H9 (cell line): ENCODE results near the gene FBLN1. TPM values are rescaled to one million over a fixed set of nuclear protein-coding genes. Genes with fewer than 3 reads are reported as not detected.

ENCODE experiments used
- DNase-seq: peaks from one replicate; pipeline ENCODE4 v3.0.0-alpha.2; 2017
- H2AFZ ChIP-seq: one replicate; pipeline ENCODE4 v1.6.1; 2013; ENCODE audit warnings: mild to moderate bottlenecking, low read length, control low read depth, moderate library complexity
- H2AK5ac ChIP-seq: 2 replicates; pipeline ENCODE4 v1.6.1; 2013; ENCODE audit warnings: low read length, control low read depth, mixed read lengths; ENCODE audit not compliant: insufficient read length
- H2BK120ac ChIP-seq: one replicate; pipeline ENCODE4 v1.6.1; 2013; ENCODE audit warnings: low read depth, mild to moderate bottlenecking, low read length, control low read depth, inconsistent platforms; ENCODE audit not compliant: poor library complexity, severe bottlenecking
- H2BK12ac ChIP-seq: 2 replicates; pipeline ENCODE4 v1.6.1; 2013; ENCODE audit warnings: low read length, control low read depth, mixed read lengths, low read depth; ENCODE audit not compliant: insufficient read length
- H2BK15ac ChIP-seq: 2 replicates; pipeline ENCODE4 v1.6.1; 2013; ENCODE audit warnings: low read depth, low read length, control low read depth
- H2BK20ac ChIP-seq: one replicate; pipeline ENCODE4 v1.6.1; 2013; ENCODE audit warnings: low read depth, mild to moderate bottlenecking, low read length, control low read depth, inconsistent platforms; ENCODE audit not compliant: poor library complexity, severe bottlenecking
- H2BK5ac ChIP-seq: 2 replicates; pipeline ENCODE4 v1.6.1; 2013; ENCODE audit warnings: low read length, control low read depth, mixed read lengths; ENCODE audit not compliant: insufficient read length
- H3K14ac ChIP-seq: 2 replicates; pipeline ENCODE4 v1.6.1; 2013; ENCODE audit warnings: low read length, control low read depth; ENCODE audit not compliant: insufficient read depth
- H3K18ac ChIP-seq: 2 replicates; pipeline ENCODE4 v1.6.1; 2013; ENCODE audit warnings: low read depth, mild to moderate bottlenecking, mixed read lengths, low read length, control low read depth; ENCODE audit not compliant: insufficient read length
- H3K23ac ChIP-seq: 2 replicates; pipeline ENCODE4 v1.6.1; 2013; ENCODE audit warnings: low read length, control low read depth, mixed read lengths, low read depth; ENCODE audit not compliant: insufficient read length
- H3K23me2 ChIP-seq: 2 replicates; pipeline ENCODE4 v1.6.1; 2013; ENCODE audit warnings: low read depth, mild to moderate bottlenecking, mixed read lengths, low read length, control low read depth; ENCODE audit not compliant: insufficient read length, poor library complexity, severe bottlenecking
- H3K27ac ChIP-seq: 2 replicates; pipeline ENCODE4 v1.5.1; 2013; ENCODE audit warnings: low read length, control low read depth, mixed read lengths, low read depth; ENCODE audit not compliant: insufficient read length
- H3K27me3 ChIP-seq: 2 replicates; pipeline ENCODE4 v1.6.1; 2013; ENCODE audit warnings: low read length, control low read depth, inconsistent platforms; ENCODE audit not compliant: insufficient read depth
- H3K4ac ChIP-seq: 2 replicates; pipeline ENCODE4 v1.6.1; 2013; ENCODE audit warnings: low read depth, mild to moderate bottlenecking, control low read depth, inconsistent platforms, low read length, moderate library complexity
- H3K4me1 ChIP-seq: 2 replicates; pipeline ENCODE4 v1.6.1; 2013; ENCODE audit warnings: low read length, control low read depth, inconsistent platforms; ENCODE audit not compliant: insufficient read depth
- H3K4me2 ChIP-seq: 2 replicates; pipeline ENCODE4 v1.6.1; 2013; ENCODE audit warnings: low read length, control low read depth, mixed read lengths; ENCODE audit not compliant: insufficient read length, insufficient read depth
- H3K56ac ChIP-seq: 2 replicates; pipeline ENCODE4 v1.6.1; 2013; ENCODE audit warnings: low read depth, mild to moderate bottlenecking, mixed read lengths, low read length, control low read depth; ENCODE audit not compliant: insufficient read length
- H3K79me1 ChIP-seq: 2 replicates; pipeline ENCODE4 v1.6.1; 2013; ENCODE audit warnings: low read depth, mild to moderate bottlenecking, moderate library complexity, low read length, control low read depth, inconsistent platforms; ENCODE audit not compliant: insufficient read depth, poor library complexity, severe bottlenecking
- H3K79me2 ChIP-seq: 2 replicates; pipeline ENCODE4 v1.6.1; 2013; ENCODE audit warnings: low read length, control low read depth, inconsistent platforms; ENCODE audit not compliant: insufficient read depth
- H3K9ac ChIP-seq: 2 replicates; pipeline ENCODE4 v1.6.1; 2013; ENCODE audit warnings: low read length, control low read depth, mixed read lengths; ENCODE audit not compliant: insufficient read length; ENCODE audit errors: extremely low read depth
- H3K9me3 ChIP-seq: one replicate; pipeline ENCODE4 v1.6.1; 2013; ENCODE audit warnings: low read depth, low read length, inconsistent platforms; ENCODE audit not compliant: control insufficient read depth
- H3T11ph ChIP-seq: one replicate; pipeline ENCODE4 v1.6.1; 2013; ENCODE audit warnings: mild to moderate bottlenecking, low read length, control low read depth, inconsistent platforms
- H4K20me1 ChIP-seq: one replicate; pipeline ENCODE4 v1.6.1; 2013; ENCODE audit not compliant: control insufficient read depth, insufficient read length, insufficient read depth
- H4K5ac ChIP-seq: 2 replicates; pipeline ENCODE4 v1.6.1; 2013; ENCODE audit warnings: low read depth, mild to moderate bottlenecking, mixed read lengths, low read length, control low read depth; ENCODE audit not compliant: insufficient read length
- H4K8ac ChIP-seq: replicated peaks from 2 replicates; pipeline ENCODE4 v1.6.1; 2013; ENCODE audit warnings: low read length, control low read depth, mixed read lengths, low read depth; ENCODE audit not compliant: insufficient read length
- H4K91ac ChIP-seq: 2 replicates; pipeline ENCODE4 v1.6.1; 2013; ENCODE audit warnings: low read depth, mild to moderate bottlenecking, moderate library complexity, mixed read lengths, low read length, control low read depth; ENCODE audit not compliant: insufficient read length
- H3K27ac Mint-ChIP-seq, 3 experiments: 2 replicates in 2 of 3; 3 replicates in 1 of 3; pipeline ENCODE4 v1.8.0; 2020 to 2021; ENCODE audit warnings: mixed read lengths in 3 of 3, mild to moderate bottlenecking in 1 of 3, moderate library complexity in 1 of 3
- H3K27me3 Mint-ChIP-seq: 2 replicates; pipeline ENCODE4 v1.8.0; 2021; ENCODE audit warnings: low read depth, mild to moderate bottlenecking, moderate library complexity, mixed read lengths
- H3K36me3 Mint-ChIP-seq, 3 experiments: 2 replicates in 2 of 3; 3 replicates in 1 of 3; pipeline ENCODE4 v1.8.0; 2020 to 2021; ENCODE audit warnings: low read depth in 3 of 3, mixed read lengths in 3 of 3; ENCODE audit not compliant: insufficient read depth in 1 of 3
- H3K4me1 Mint-ChIP-seq, 2 experiments: 2 replicates each; pipeline ENCODE4 v1.8.0; 2020; ENCODE audit warnings: mixed read lengths in 2 of 2
- H3K4me3 Mint-ChIP-seq, 2 experiments: 2 replicates in 1 of 2; 3 replicates in 1 of 2; pipeline ENCODE4 v1.8.0; 2020 to 2021; ENCODE audit warnings: mild to moderate bottlenecking in 2 of 2, mixed read lengths in 2 of 2, moderate library complexity in 1 of 2
- H3K9me3 Mint-ChIP-seq, 2 experiments: 2 replicates in 1 of 2; 3 replicates in 1 of 2; pipeline ENCODE4 v1.8.0; 2020; ENCODE audit warnings: mild to moderate bottlenecking in 2 of 2, mixed read lengths in 2 of 2, moderate library complexity in 1 of 2
- WGBS: extraction: QIAGEN DNeasy Blood & Tissue Kit; methylation state at CpG from one replicate; pipeline ENCODE4 v1.1.7; 2013; ENCODE audit warnings: missing lambda C conversion rate, low lambda C conversion rate, mixed read lengths; ENCODE audit not compliant: insufficient read length; ENCODE audit errors: extremely low coverage; 5-methylcytosine and 5-hydroxymethylcytosine counted together
- total RNA-seq: library from RNA; stranded (reverse); gene quantifications from 2 replicates; pipeline ENCODE4 v1.2.1, GENCODE V29; 2021
- TF ChIP-seq, protein P1 (sequence below): fragments of 200-600 bp; sonication (generic); conservative IDR thresholded peaks from 3 replicates; pipeline ENCODE4 v1.8.0; 2021; ENCODE audit warnings: antibody characterized with exemption, mild to moderate bottlenecking

The FBLN1 gene
- total RNA-seq, 1 experiment from 2014 or later = 140 TPM

DNA sequence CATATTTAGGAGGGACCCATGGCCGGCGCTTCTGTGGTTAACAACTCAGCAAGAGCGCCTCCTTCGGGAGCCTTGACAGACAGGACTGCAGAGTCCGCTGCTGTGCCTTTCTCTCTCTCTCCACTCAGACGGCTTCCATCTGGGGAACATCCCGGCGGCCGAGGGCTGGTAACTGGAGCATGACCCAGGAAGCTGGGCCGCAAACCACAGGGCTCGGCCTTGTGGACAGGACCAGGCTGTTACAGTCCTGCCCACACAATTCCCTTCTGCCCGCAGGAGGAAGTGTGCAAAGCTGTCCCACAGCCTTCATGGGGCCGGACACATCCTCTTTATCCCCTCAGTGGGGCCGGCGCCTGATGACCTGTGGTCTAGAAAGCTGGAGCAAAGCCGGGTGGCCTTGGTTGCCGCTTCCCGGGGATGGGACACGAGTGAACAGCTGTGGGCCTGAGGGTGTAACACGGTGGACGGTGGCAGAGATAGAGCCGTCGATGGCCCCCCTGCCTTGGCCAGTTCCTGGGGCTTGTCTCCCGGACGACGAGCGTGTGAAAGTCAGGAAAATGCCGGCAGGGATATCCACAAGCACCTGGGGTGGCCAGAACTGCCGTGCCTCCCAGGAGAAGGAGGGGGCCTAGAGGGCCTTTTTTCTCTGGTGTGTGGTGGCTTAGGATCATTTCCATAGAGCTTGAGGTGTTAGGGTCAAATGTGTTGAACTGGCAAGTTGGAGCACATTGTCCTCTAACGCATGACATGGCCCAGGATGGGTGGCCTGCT is 50.1 kb downstream of the FBLN1 start:
- Histone ChIP-seq H4K91ac (no peak overlapping the region), H2BK15ac (no peak overlapping the region), H2BK120ac (no peak overlapping the region), H3K27ac (no peak overlapping the region), H4K8ac (no peak overlapping the region), H3K79me1 (no peaks in the 10 kb centered on the region), H3K4me1 (no peaks in the 10 kb centered on the region), H3K4me2 (no peak overlapping the region), H3K23ac (no peak overlapping the region), H4K5ac (no peak overlapping the region), H3K18ac (no peak overlapping the region), H3T11ph (no peak overlapping the region), H2BK5ac (no peak overlapping the region), H3K14ac (no peak overlapping the region), H2AK5ac (no peak overlapping the region), H2BK12ac (no peak overlapping the region), H3K9ac (no peak overlapping the region), H3K27me3 (no peaks in the 10 kb centered on the region), H2AFZ (no peak overlapping the region), H3K56ac (no peak overlapping the region), H3K23me2 (no peaks in the 10 kb centered on the region), H3K79me2 (no peaks in the 10 kb centered on the region), H4K20me1 (no peaks in the 10 kb centered on the region), H3K4ac (no peak overlapping the region), H2BK20ac (no peak overlapping the region), H3K9me3 (no peaks in the 10 kb centered on the region)
- no CpG with 5 or more reads among the region's 30 CpGs for WGBS
- Mint-ChIP-seq H3K27ac (peak overlapping the region in 2 of 3 experiments; percentile 44 to 64; a peak in 1 of 7 replicates), H3K9me3 (peaks cover 0 to 3% of the 10 kb centered on the region in 2 experiments; a peak in 1 of 5 replicates), H3K4me3 (no peak overlapping the region), H3K4me1 (peaks cover 6 to 24% of the 10 kb centered on the region in 2 experiments), H3K27me3 (no peaks in the 10 kb centered on the region; the same call in 1 of the 2 replicates), H3K36me3 (peaks cover 50 to 74% (median 68%) of the 10 kb centered on the region in 3 experiments)
- DNase-seq = peak; percentile 42
- TF ChIP-seq, protein P1, sequence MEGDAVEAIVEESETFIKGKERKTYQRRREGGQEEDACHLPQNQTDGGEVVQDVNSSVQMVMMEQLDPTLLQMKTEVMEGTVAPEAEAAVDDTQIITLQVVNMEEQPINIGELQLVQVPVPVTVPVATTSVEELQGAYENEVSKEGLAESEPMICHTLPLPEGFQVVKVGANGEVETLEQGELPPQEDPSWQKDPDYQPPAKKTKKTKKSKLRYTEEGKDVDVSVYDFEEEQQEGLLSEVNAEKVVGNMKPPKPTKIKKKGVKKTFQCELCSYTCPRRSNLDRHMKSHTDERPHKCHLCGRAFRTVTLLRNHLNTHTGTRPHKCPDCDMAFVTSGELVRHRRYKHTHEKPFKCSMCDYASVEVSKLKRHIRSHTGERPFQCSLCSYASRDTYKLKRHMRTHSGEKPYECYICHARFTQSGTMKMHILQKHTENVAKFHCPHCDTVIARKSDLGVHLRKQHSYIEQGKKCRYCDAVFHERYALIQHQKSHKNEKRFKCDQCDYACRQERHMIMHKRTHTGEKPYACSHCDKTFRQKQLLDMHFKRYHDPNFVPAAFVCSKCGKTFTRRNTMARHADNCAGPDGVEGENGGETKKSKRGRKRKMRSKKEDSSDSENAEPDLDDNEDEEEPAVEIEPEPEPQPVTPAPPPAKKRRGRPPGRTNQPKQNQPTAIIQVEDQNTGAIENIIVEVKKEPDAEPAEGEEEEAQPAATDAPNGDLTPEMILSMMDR = peak; percentile 45
